Muscle of leg (tissue), 11 donors: ENCODE data around the gene PLPP3. TPM values are rescaled to one million over a fixed set of nuclear protein-coding genes. Genes with fewer than 3 reads are reported as not detected.
"Not testable (repeated sequence)": the region's sequence is repeated elsewhere in the genome, so short reads cannot be mapped to it uniquely, and the experiment has no call there.

Experiments used
- DNase-seq: peaks from one replicate; pipeline ENCODE4 v3.0.0; 2013
- H3K27ac ChIP-seq: one replicate; pipeline ENCODE4 v1.5.1; 2013; ENCODE audit warnings: mild to moderate bottlenecking, low read length, control low read depth
- H3K27me3 ChIP-seq: one replicate; pipeline ENCODE4 v1.6.1; 2013; ENCODE audit warnings: low read length; ENCODE audit not compliant: control insufficient read depth, insufficient read depth
- H3K36me3 ChIP-seq: one replicate; pipeline ENCODE4 v1.6.1; 2013; ENCODE audit warnings: low read length; ENCODE audit not compliant: control insufficient read depth, insufficient read depth
- H3K4me1 ChIP-seq: one replicate; pipeline ENCODE4 v1.6.1; 2013; ENCODE audit warnings: low read length; ENCODE audit not compliant: control insufficient read depth, insufficient read depth
- H3K4me3 ChIP-seq: one replicate; pipeline ENCODE4 v1.5.1; 2013; ENCODE audit warnings: low read length, control low read depth
- H3K9me3 ChIP-seq: replicated peaks from 2 replicates; pipeline ENCODE4 v1.6.1; 2013; ENCODE audit warnings: low read depth, low read length; ENCODE audit not compliant: control insufficient read depth
- WGBS: methylation state at CpG from one replicate; pipeline ENCODE4 v1.1.5; 2013; ENCODE audit warnings: missing lambda C conversion rate; ENCODE audit not compliant: insufficient coverage; 5-methylcytosine and 5-hydroxymethylcytosine counted together
- polyA plus RNA-seq, 8 donors: library from polyadenylated mRNA; unstranded; fragments of 120-200 nt; gene quantifications; one replicate each; pipeline versions ENCODE4 v1.2.1 to v1.2.3, GENCODE V29; 2013; ENCODE audit warnings: inconsistent platforms in 1 of 8, low replicate concordance in 1 of 8; ENCODE audit not compliant: insufficient read length in 8 of 8, insufficient read depth in 1 of 8
- total RNA-seq: library from RNA; stranded (reverse); fragments of 120-200 nt; gene quantifications from one replicate; pipeline ENCODE4 v1.2.4, GENCODE V29; 2013

The PLPP3 gene
- total and polyA plus RNA-seq, 9 donors, result 99.8 to 184 (median 125) TPM

DNA sequence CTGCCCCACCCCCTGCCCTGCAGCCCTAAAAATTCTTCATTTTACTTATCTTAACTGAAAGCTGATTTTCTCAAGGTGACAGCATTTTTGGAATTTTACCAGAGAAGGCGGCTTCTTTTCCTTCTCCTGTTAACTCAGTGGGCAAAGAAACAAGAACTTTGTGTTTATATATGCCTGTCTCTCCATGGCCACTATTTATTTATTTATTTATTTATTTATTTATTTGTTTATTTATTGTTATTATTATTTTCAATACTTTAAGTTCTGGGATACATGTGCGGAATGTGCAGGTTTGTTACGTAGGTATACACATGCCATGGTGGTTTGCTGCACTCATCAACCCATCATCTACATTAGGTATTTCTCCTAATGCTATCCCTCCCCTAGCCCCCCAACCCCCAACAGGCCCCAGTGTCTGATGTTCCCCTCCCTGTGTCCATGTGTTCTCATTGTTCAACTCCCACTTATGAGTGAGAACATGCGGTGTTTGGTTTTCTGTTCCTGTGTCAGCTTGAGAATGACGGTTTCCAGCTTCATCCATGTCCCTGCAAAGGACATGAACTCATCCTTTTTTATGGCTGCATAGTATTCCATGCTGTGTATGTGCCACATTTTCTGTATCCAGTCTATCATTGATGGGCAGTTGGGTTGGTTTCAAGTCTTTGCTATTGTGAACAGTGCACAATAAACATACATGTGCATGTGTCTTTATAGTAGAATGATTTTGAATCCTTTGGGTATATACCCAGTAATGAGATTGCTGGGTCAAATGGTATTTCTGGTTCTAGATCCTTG is 16.2 kb upstream of the PLPP3 start:
- H3K4me1 ChIP-seq, H3K27ac ChIP-seq, DNase-seq, H3K36me3 ChIP-seq, H3K9me3 ChIP-seq, H3K27me3 ChIP-seq, H3K4me3 ChIP-seq: not testable (repeated sequence)
- no CpG with 5 or more reads among the region's 5 CpGs for WGBS

DNA sequence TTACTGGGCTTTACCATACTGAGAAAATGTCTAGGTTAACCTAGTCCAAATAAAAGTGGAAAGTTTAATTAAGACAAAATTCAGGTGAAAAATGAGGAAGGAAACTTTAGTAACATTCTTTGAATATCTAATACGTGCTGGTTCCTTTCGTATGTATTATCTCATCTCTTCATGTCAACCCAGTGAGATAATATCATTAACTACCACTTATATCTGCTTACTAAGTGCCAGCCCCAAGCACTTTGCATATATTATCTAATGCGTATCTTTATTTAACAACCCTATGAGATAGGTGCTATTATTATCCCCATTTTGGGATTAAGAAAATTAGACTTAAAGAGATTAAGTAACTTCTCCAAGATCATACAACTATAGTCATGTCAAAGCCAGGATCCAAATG is 12.5 kb upstream of the PLPP3 start:
- Histone ChIP-seq H3K9me3 (no peaks in the 10 kb centered on the region), H3K27ac (no peak overlapping the region), H3K36me3 (no peaks in the 10 kb centered on the region), H3K4me1 (no peaks in the 10 kb centered on the region), H3K27me3 (no peaks in the 10 kb centered on the region), H3K4me3 (no peak overlapping the region)
- no CpG with 5 or more reads among the region's 3 CpGs for WGBS
- DNase-seq, result no peak

DNA sequence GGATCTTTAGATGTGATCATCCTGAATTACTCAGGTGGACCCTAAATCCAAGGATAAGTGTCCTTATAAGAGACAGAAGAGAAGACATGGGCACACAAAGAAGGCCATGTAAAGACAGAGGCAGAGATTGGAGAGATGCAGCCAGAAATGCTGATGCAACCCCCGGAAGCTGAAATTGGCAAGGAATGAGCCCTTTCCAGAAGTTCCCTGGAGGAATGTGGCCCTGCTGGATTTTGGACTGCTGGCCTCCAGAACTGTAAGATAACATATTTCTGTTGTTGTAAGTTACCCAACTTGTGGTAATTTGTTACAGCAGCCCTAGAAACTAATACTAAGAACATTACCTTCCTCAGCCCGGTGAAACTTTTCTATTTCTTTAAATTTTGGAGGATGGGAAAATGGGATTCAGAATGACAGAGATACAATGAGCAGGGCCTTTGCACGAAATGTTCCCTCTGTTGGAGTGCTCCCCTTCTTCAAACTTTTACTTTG is 11.2 kb upstream of the PLPP3 start:
- Histone ChIP-seq H3K27me3 (no peaks in the 10 kb centered on the region), H3K36me3 (no peaks in the 10 kb centered on the region), H3K4me1 (no peaks in the 10 kb centered on the region), H3K9me3 (no peaks in the 10 kb centered on the region), H3K4me3 (no peak overlapping the region), H3K27ac (no peak overlapping the region)
- 63% methylated on average over 1 of the region's 3 CpGs for WGBS
- no peak for DNase-seq

DNA sequence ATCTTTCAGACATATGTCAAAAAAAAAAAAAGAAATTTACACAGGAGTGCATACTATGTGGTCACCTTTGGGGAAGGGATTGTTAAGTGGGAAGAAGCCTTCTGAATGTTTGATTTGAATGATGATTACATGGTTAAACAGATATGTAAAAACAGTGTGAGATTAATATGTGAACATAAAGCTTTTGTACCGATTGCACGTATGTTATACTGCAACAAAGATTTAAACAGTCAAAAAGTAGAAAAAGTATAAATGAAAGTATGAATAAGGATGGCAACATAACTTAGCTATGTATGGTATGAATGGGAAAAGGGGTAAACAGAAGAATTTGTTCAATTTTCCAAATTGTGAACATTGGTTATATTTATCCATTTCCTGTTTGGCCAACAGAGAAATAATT is 10.0 kb upstream of the PLPP3 start:
- H3K9me3 ChIP-seq, result no peaks in the 10 kb centered on the region
- DNase-seq, result no peak
- no peak overlapping the region for H3K27ac ChIP-seq
- no peaks in the 10 kb centered on the region for H3K36me3 ChIP-seq
- no CpG with 5 or more reads among the region's 2 CpGs for WGBS
- H3K4me3 ChIP-seq, result no peak overlapping the region
- H3K4me1 ChIP-seq, result no peaks in the 10 kb centered on the region
- H3K27me3 ChIP-seq, result no peaks in the 10 kb centered on the region

DNA sequence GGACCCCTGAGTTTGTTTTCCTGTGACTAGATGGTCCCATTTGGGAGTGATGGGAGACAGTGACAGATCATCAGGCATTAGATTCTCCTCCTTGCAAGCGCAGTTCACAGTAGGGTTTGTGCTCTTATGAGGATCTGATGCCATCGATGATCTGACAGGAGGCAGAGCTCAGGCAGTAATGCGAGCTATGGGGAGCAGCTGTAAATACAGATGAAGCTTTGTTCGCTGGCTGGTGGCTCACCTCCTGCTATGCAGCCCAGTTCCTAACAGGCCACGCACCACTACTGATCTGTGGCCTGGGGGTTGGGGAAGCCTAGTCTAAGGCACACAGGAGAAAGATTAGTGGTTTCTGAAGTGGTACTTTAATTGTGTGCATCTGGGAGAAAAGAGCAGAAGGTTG is 7.1 kb upstream of the PLPP3 start:
- 81% methylated on average over 4 of the region's 5 CpGs for WGBS
- no peaks in the 10 kb centered on the region for H3K27me3 ChIP-seq
- DNase-seq, result no peak
- H3K4me1 ChIP-seq, result no peaks in the 10 kb centered on the region
- H3K27ac ChIP-seq, result no peak overlapping the region
- H3K9me3 ChIP-seq, result no peaks in the 10 kb centered on the region
- no peaks in the 10 kb centered on the region for H3K36me3 ChIP-seq
- no peak overlapping the region for H3K4me3 ChIP-seq

DNA sequence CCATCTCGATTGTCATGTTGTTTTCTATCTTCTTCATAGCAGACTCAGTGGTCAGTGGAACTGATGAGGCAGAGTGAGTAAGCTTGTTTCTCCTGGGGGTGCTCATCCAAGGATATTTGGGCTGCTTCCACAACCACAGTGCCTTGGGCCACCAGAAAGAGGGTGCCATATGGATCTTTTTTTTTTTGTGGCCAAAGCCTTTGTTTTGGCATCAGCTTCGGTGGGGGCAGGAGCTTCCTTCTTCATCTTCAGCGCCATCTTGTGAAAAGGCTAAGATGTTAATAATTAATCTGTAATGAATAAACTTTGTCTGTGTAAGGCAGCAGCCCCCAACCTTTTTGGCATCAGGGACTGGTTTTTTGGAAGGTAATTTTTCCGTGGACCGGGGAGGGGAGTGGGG is 6.6 kb upstream of the PLPP3 start:
- H3K4me3 ChIP-seq, result no peak overlapping the region
- H3K9me3 ChIP-seq, result no peaks in the 10 kb centered on the region
- H3K36me3 ChIP-seq, result no peaks in the 10 kb centered on the region
- no peaks in the 10 kb centered on the region for H3K4me1 ChIP-seq
- WGBS, result no CpG with 5 or more reads among the region's 5 CpGs
- H3K27ac ChIP-seq, result no peak overlapping the region
- H3K27me3 ChIP-seq, result no peaks in the 10 kb centered on the region
- DNase-seq, result no peak

DNA sequence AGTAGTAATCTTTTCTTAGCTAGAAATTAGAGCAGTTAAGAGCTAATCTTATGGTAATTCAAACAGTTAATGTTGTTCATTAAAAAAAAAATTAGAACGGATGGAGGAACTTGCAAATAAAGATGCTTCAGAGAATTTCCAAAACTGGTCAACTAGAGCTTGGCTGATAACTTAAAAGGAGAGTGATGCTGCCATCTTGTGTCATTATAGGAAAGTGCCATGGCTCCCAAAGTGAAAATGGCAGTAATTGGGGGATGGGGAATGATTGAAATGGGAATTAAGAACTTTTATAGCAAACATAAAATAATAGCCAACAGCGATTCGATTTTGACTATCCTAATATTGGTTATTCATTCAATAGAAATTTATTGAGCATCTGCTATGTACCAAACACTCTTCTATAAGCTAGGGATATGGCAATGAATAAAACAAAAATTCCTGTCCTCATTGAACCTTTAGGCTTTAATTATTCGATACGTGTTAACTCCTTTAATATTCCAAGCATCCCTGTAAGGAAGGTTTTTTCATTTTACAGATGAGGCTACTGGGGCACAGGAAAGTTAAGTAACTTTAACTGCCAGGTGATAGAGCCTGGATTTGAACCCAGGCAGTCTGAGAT is 5.7 kb upstream of the PLPP3 start:
- Histone ChIP-seq H3K9me3 (no peaks in the 10 kb centered on the region), H3K27ac (no peak overlapping the region), H3K4me3 (no peak overlapping the region), H3K27me3 (no peaks in the 10 kb centered on the region), H3K36me3 (no peaks in the 10 kb centered on the region), H3K4me1 (peaks cover 1% of the 10 kb centered on the region)
- 0% methylated on average over 1 of the region's 5 CpGs for whole genome bisulfite sequencing
- peak; percentile 88 for DNase-seq

DNA sequence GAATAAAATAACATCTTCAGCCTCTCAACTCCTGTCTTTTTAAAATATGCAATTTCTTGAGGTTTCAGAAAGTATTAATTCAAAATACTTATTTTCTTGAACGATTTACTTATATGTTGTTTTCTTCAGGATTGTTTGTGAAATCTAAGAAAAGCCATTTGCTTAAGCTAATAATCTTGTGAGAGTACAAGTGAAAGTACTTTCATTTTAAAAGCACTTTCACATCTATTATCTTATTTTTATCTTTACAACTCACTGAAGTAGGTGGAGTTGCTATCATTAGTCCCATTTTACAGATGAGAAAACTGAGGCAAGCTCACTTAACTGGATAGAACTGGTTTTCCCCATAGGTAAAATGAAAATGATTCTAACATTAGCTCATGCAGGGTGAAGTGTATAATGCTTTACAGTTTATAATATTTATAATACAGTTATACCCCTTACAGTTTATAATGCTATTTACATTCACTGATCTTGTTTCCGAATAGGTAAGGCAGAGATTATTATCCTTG is 4.7 kb upstream of the PLPP3 start:
- Histone ChIP-seq H3K36me3 (no peaks in the 10 kb centered on the region), H3K4me3 (no peak overlapping the region), H3K27ac (no peak overlapping the region), H3K4me1 (peaks cover 3% of the 10 kb centered on the region), H3K9me3 (no peaks in the 10 kb centered on the region), H3K27me3 (no peaks in the 10 kb centered on the region)
- no CpG with 5 or more reads among the region's 2 CpGs for WGBS
- no peak for DNase-seq

DNA sequence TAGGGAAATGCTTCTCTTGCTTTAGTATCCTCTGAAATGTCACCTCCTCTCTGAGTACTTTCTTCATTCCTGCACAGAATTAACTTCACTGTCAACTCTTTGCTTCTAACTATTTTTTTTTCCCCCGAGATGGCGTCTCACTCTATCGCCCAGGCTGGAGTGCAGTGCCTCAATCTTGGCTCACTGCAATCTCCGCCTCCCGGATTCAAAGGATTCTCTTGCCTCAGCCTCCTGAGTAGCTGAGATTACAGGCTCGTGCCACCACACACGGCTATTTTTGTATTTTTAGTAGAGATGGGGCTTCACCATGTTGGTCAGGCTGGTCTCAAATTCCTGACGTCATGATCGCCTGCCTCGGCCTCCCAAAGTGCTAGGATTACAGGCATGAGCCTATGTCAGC is 1.4 kb upstream of the PLPP3 start:
- Histone ChIP-seq H3K4me3 (no peak overlapping the region), H3K27me3 (no peaks in the 10 kb centered on the region), H3K27ac (no peak overlapping the region), H3K9me3 (no peaks in the 10 kb centered on the region), H3K4me1 (peaks cover 3% of the 10 kb centered on the region), H3K36me3 (no peaks in the 10 kb centered on the region)
- no peak for DNase-seq
- WGBS, result 81% methylated on average over 6 of the region's 10 CpGs

DNA sequence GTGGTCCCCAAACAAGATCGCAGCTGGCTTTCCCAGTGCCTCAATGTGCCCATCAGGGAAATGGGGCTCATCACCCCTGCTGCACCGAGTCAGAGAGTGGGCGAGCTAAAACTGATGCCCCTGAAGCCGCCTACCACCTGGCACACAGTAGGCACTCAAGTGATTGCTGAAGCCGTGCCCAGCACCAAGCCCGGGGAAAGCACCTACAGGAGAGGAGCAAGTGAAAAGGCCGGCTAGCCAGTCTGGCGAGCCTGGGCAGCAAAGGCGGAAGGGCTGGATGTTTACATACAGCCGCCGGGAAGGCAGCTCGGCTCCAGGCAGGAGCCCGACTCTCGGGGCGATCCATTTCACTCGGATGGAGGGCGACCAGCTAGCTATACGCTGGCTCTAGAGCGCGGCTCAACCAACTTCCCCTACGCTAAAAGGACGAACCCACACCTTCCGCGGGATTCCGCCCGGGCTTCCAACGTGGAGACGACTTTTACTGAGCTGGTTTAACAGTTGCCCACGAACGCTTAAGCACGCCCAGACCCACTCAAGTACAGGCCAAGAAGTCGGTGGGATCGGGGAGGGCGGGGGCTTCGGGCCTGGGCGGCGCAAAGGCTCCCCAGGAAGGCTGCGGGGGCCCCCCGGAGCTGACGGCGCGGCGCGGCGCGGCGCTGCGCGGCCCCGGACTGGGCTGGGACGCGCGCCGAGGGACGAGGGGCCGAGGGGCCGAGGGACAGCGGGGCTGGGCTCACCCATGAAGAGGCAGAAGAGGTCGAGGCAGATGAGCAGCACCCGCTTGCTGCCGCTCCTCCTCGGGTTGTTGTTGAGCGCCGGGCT is 1.0 kb downstream of the PLPP3 start:
- peaks cover 2% of the 10 kb centered on the region for H3K36me3 ChIP-seq
- peaks cover 10% of the 10 kb centered on the region for H3K4me1 ChIP-seq
- peak; percentile 63 for DNase-seq
- peak overlapping the region; percentile 86 for H3K27ac ChIP-seq
- peak overlapping the region; percentile 72 for H3K4me3 ChIP-seq
- H3K9me3 ChIP-seq, result no peaks in the 10 kb centered on the region
- WGBS, result under 1% methylated on average over 61 of the region's 64 CpGs
- H3K27me3 ChIP-seq, result no peaks in the 10 kb centered on the region
